GM21737 (cell line): Measurements from ENCODE around the gene MYCBPAP.
A peak's percentile ranks its signal among the peaks of the same experiment; 100 is the strongest.

Experiments used
- ATAC-seq: cut with Tn5 transposase; IDR thresholded peaks from one replicate; pipeline ENCODE4 v1.9.1; 2021; ENCODE audit warnings: mild to moderate bottlenecking, moderate library complexity; ENCODE audit not compliant: unreplicated experiment

The MYCBPAP gene

GRCh38 chr17:50550661-50551432 lies 42.6 kb downstream of the MYCBPAP start:
- ATAC-seq, result no peak

DNA sequence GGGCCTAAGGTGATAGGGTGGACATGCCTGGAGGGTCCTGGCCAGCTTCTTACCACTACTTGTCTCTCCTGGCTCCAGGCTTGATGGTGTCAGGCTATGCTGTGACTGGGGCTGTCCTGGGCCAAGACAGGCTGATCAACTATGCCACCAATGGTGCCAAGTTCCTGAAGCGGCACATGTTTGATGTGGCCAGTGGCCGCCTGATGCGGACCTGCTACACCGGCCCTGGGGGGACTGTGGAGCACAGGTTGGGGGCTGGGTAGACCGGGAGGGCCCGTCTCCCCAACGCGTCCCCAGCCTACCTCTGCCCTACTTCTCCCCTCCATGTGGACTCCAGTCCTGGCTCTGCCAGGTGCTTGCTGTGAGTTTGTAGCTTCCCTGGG lies 43.2 kb downstream of the MYCBPAP start:
- no peak for ATAC-seq

DNA sequence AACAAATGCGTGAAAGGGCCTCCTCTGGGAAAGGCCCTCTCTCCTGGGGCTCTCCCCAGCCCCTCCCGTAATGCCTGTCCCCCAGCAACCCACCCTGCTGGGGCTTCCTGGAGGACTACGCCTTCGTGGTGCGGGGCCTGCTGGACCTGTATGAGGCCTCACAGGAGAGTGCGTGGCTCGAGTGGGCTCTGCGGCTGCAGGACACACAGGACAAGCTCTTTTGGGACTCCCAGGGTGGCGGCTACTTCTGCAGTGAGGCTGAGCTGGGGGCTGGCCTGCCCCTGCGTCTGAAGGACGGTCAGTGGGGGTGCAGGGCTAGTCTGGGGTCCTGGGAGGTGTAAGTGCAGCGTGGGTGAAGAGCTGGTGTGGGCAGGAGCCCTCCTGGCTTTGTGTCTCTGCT lies 43.6 kb downstream of the MYCBPAP start:
- ATAC-seq, result no peak

DNA sequence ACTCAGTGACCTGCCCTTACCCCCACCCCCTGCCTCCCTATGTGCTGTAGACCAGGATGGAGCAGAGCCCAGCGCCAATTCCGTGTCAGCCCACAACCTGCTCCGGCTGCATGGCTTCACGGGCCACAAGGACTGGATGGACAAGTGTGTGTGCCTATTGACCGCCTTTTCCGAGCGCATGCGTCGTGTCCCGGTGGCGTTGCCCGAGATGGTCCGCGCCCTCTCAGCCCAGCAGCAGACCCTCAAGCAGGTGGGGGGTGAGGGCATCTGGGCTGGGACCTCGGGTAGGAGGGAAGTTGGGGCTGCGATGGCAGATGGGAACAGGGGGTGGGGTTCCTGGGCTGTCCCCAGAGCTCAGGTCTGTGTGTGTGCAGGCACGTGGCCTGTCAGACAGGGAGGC lies 46.0 kb downstream of the MYCBPAP start:
- no peak for ATAC-seq

DNA sequence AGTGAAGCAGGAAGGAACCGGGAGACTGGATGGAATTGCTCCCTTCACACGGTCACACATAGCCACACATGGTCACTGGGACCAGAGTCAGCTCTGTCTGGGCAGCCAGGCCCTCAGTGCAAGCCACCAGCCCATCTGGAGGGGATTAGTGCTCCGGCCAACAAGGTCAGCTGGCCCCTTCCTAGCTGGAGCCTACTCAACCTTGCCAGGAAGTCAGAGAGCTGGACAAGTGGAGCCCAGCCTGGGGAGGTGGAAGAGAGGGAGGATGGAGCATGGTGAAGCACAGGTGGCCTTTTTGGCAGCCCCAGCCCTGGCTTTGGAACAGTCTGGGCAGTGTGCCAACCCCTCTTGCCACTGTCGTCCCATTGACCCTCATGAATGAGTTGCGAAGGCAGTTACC lies 48.6 kb downstream of the MYCBPAP start:
- ATAC-seq, result no peak

- ATAC-seq, result no peak
These were observed 49.4 kb downstream of the MYCBPAP start for GRCh38 chr17:50557630-50558029.

DNA sequence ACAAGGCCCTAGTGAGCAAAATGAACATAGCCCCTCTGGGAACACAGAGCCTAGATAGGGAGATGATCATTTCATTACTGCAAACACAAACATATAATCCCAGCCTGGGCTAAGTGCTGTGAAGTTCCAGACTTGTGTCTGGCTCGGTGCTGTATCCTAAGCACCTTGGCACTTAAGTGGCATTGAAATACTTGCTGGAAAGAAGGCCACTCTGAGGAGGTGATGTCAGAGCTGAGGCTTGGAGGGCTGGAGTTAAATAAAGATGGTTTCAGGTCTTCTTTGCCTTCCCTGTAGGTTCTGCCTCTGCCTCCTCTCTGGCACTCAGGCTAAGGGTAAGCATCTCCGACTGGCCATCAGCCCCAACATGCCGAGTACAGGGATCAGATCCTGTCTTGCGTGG lies 49.9 kb downstream of the MYCBPAP start:
- no peak for ATAC-seq

DNA sequence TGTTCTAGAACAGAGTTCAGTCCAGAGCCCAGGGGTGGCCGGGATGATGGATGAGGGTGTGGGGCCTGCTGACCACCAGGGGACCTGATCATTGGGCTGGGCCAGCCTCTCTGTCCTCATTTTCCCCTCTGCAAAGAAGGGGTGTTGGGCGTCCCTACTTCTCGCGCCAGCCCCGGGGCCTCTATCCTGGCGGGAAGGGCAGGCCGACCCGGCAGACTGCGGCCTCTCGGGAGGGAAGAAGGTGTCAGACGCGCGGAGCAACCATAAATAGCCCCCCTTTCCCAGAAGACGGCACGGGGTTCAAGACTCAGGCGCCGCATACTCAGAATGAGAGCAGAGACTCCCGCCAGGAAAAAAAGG lies 50.3 kb downstream of the MYCBPAP start:
- no peak for ATAC-seq

- no peak for ATAC-seq
These were observed 50.8 kb downstream of the MYCBPAP start for GRCh38 chr17:50558941-50559614.

- no peak for ATAC-seq
These were observed 51.5 kb downstream of the MYCBPAP start for GRCh38 chr17:50559674-50560184.

- ATAC-seq, result peak; percentile 86
These were observed 52.1 kb downstream of the MYCBPAP start, which contains the start of gene CACNA1G for GRCh38 chr17:50560185-50560824. Gene CACNA1G (plus strand): TSS chr17:50560715. CDS start chr17:50561460, 745 bp downstream.

GRCh38 chr17:50560931-50561745 lies 52.9 kb downstream of the MYCBPAP start:
- no peak for ATAC-seq

- no peak for ATAC-seq
These were observed 53.5 kb downstream of the MYCBPAP start for GRCh38 chr17:50561746-50562141.

GRCh38 chr17:50562242-50563091 lies 54.2 kb downstream of the MYCBPAP start:
- no peak for ATAC-seq

DNA sequence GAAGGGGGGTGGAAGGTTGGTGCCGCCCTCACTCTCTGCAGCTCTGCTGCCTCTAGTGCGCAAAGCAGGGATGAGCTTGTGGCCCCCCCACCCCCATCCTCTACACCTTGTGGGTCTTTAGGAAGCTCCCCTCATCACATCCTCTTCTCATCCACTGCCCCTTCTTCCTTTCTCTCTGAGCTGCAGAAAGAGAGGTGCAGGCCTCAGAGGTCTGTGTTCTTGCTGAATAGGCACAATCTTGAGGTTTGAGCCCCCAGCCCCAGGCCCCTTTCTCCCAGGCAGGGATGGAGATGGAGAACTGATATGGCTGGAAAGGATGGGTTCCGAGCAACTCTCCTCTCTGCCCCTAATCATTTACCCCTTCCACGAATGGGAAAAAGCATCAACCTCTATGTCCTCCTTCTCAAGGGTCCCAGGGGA lies 54.9 kb downstream of the MYCBPAP start:
- no peak for ATAC-seq

DNA sequence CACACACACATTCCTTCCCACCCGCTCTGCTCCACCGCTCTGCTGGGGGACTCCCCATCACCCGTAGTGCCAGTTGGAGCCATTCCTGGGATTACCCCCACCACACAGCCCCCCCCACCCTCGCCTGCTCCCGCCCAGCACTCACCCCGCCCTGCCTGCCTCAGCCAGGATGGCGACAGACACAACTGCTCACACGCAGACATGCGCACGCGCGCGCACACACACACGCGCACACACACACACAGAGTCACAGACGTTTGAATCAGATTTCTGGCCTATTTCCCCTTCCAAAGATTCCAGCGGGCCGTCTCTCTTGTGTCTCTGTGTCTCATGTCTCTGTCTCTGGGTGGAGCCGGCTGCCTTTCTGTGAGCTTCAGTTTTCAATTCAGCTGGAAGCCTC lies 56.7 kb downstream of the MYCBPAP start:
- ATAC-seq, result no peak

DNA sequence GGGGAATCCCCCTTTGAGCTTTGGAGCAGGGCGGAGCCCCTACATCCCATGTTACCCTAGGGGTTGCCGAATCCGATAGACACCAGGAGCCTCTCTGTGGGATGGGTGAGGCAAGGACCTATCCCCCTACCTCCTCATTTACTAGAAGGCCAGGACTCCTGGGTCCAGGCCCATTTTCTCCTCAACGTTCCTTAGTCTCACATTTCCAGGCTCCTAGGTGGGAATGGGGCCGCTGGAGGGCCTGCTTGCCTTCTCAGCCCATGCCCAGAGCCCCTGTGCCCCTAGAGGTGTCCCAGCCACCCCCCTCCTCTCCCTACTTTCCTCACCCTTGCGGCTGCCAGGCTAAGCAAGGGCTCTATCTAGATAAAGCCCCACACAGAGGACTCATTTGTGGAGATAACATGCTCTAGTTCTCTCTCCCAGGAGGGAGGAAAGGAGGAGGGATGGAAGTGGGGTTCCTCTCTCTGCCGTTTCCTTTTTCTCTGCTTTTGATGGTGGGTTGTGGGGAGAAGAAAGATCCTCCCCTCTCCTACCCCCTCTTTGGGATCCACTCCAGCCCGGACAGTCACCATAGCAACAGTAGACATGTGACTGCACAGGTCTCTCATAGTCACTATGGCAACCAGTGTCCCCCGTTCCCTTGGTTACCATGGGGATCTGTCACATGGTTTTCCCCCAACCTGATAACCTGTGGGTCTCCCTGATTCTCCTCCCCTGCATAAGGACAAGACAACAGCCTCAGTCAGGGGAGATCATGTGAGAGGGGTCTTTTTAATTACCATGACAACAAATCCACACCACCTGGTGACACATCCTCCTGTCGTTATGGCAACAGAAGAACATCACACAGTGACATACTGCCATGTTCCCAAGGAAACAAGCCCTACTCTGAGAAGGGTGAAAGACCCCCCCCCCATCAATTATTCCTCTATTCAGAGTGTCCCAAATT lies 57.4 kb downstream of the MYCBPAP start:
- ATAC-seq, result no peak

DNA sequence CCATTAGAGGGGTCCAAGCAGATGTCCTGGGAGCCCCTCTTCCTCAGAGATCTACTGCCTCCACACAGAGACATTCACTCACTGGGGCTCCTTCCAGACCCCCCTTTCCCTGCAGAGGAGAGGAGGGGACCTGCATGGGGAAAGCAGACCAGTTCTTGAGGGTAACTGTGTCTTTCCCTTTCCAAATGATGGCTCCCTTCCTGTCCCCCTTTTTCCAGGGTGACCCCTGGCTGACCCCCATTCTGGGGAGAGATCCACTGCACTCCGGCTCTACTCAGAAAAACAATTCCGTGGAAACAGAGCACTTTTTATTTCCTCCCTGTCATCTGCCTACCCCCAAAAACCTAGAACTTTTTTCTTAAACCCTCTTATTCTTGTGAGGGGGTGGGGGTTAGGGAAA lies 58.6 kb downstream of the MYCBPAP start:
- no peak for ATAC-seq

GRCh38 chr17:50568659-50569058 lies 60.4 kb downstream of the MYCBPAP start:
- ATAC-seq, result no peak
